MM.1S (cell line): ENCODE results near the gene STAG1.

Source experiments
- DNase-seq: peaks from one replicate; pipeline ENCODE4 v3.0.0-alpha.2; 2015
- H2AFZ ChIP-seq: fragments of 300-600 bp; sonication (generic); 2 replicates; pipeline ENCODE4 v1.6.0; 2016; ENCODE audit warnings: antibody characterized with exemption, low read length
- H3F3A ChIP-seq: fragments of 300-600 bp; sonication (generic); 2 replicates; pipeline ENCODE4 v1.6.1; 2016; ENCODE audit warnings: mild to moderate bottlenecking, antibody characterized with exemption, low read length, moderate library complexity, mixed read lengths; ENCODE audit not compliant: insufficient read depth
- H3K27ac ChIP-seq: fragments of 300-600 bp; sonication (generic); 2 replicates; pipeline ENCODE4 v1.5.1; 2016; ENCODE audit warnings: mild to moderate bottlenecking, low read length
- H3K27me3 ChIP-seq: fragments of 300-600 bp; sonication (generic); replicated peaks from 2 replicates; pipeline ENCODE4 v1.6.0; 2016; ENCODE audit warnings: low read length; ENCODE audit not compliant: insufficient read depth
- H3K36me3 ChIP-seq: fragments of 300-600 bp; sonication (generic); replicated peaks from 2 replicates; pipeline ENCODE4 v1.6.1; 2016; ENCODE audit warnings: mild to moderate bottlenecking, low read length, mixed read lengths; ENCODE audit not compliant: insufficient read depth
- H3K4me1 ChIP-seq: fragments of 300-600 bp; sonication (generic); 2 replicates; pipeline ENCODE4 v1.6.1; 2016; ENCODE audit warnings: low read length, mixed read lengths
- H3K4me2 ChIP-seq: fragments of 300-600 bp; sonication (generic); 2 replicates; pipeline ENCODE4 v1.6.0; 2016; ENCODE audit warnings: low read depth, low read length
- H3K4me3 ChIP-seq: fragments of 300-600 bp; sonication (generic); 2 replicates; pipeline ENCODE4 v1.5.1; 2016; ENCODE audit warnings: low read length, mixed read lengths
- H3K79me2 ChIP-seq: fragments of 300-600 bp; sonication (generic); 2 replicates; pipeline ENCODE4 v1.6.1; 2016; ENCODE audit warnings: mixed run types, low read length, mixed read lengths
- H3K9ac ChIP-seq: fragments of 300-600 bp; sonication (generic); 2 replicates; pipeline ENCODE4 v1.6.1; 2016; ENCODE audit warnings: low read length, mixed read lengths
- H3K9me2 ChIP-seq: fragments of 300-600 bp; sonication (generic); replicated peaks from 2 replicates; pipeline ENCODE4 v1.6.1; 2016; ENCODE audit warnings: mild to moderate bottlenecking, low read length, mixed read lengths; ENCODE audit not compliant: insufficient read depth
- H3K9me3 ChIP-seq: fragments of 300-600 bp; sonication (generic); replicated peaks from 2 replicates; pipeline ENCODE4 v1.6.1; 2016; ENCODE audit warnings: mild to moderate bottlenecking, low read length, mixed read lengths; ENCODE audit not compliant: insufficient read depth
- H4K20me1 ChIP-seq: fragments of 300-600 bp; sonication (generic); 2 replicates; pipeline ENCODE4 v1.6.1; 2016; ENCODE audit warnings: mild to moderate bottlenecking, low read length, moderate library complexity, mixed read lengths; ENCODE audit not compliant: insufficient read depth
- CTCF ChIP-seq: fragments of 300-600 bp; sonication (generic); IDR thresholded peaks from 2 replicates; pipeline ENCODE4 v1.5.1; 2016; ENCODE audit warnings: antibody characterized with exemption, low read length, mixed read lengths
- EZH2 ChIP-seq: fragments of 300-600 bp; sonication (generic); optimal IDR thresholded peaks from 2 replicates; pipeline ENCODE3; 2017; ENCODE audit warnings: low read depth, mild to moderate bottlenecking, antibody characterized with exemption, low read length, mixed read lengths
- EZH2phosphoT487 ChIP-seq: fragments of 300-600 bp; sonication (generic); IDR thresholded peaks from 2 replicates; pipeline ENCODE4 v1.6.1; 2018; ENCODE audit warnings: antibody characterized with exemption, low read length

The STAG1 gene

GRCh38 chr3:136535906-136536305 lies 216.3 kb downstream of the STAG1 start:
- no peaks in the 10 kb centered on the region for H3K9me3 ChIP-seq
- H3K36me3 ChIP-seq = no peaks in the 10 kb centered on the region
- DNase-seq = no peak
- H3K27me3 ChIP-seq = no peaks in the 10 kb centered on the region
- H2AFZ ChIP-seq = no peak overlapping the region
- no peak overlapping the region for H3K9ac ChIP-seq
- TF ChIP-seq CTCF (no peak), EZH2phosphoT487 (no peak), EZH2 (no peak)
- H3K4me1 ChIP-seq = no peaks in the 10 kb centered on the region
- no peak overlapping the region for H3K27ac ChIP-seq
- no peaks in the 10 kb centered on the region for H3F3A ChIP-seq
- H3K4me2 ChIP-seq = no peak overlapping the region
- H4K20me1 ChIP-seq = no peaks in the 10 kb centered on the region
- H3K4me3 ChIP-seq = no peak overlapping the region
- H3K9me2 ChIP-seq = no peaks in the 10 kb centered on the region
- peaks cover 7% of the 10 kb centered on the region for H3K79me2 ChIP-seq

- Histone ChIP-seq H3K27ac (no peak overlapping the region), H3K36me3 (no peaks in the 10 kb centered on the region), H2AFZ (no peak overlapping the region), H4K20me1 (no peaks in the 10 kb centered on the region), H3K79me2 (peaks cover 29% of the 10 kb centered on the region), H3K4me2 (no peak overlapping the region), H3K9me3 (no peaks in the 10 kb centered on the region), H3K27me3 (no peaks in the 10 kb centered on the region), H3K9me2 (no peaks in the 10 kb centered on the region), H3K9ac (no peak overlapping the region), H3F3A (no peaks in the 10 kb centered on the region), H3K4me3 (no peak overlapping the region), H3K4me1 (no peaks in the 10 kb centered on the region)
- DNase-seq = no peak
- TF ChIP-seq EZH2phosphoT487 (no peak), EZH2 (no peak), CTCF (no peak)
Observed at GRCh38 chr3:136532766-136533165, 219.4 kb downstream of the STAG1 start.

GRCh38 chr3:136518102-136518501 lies 234.1 kb downstream of the STAG1 start:
- Histone ChIP-seq H3K27ac (no peak overlapping the region), H3K9me2 (no peaks in the 10 kb centered on the region), H4K20me1 (no peaks in the 10 kb centered on the region), H3K27me3 (no peaks in the 10 kb centered on the region), H3K9me3 (no peaks in the 10 kb centered on the region), H2AFZ (no peak overlapping the region), H3K4me1 (no peaks in the 10 kb centered on the region), H3K9ac (no peak overlapping the region), H3F3A (no peaks in the 10 kb centered on the region), H3K79me2 (no peaks in the 10 kb centered on the region), H3K4me2 (no peak overlapping the region), H3K4me3 (no peak overlapping the region), H3K36me3 (no peaks in the 10 kb centered on the region; the same call in 1 of the 2 replicates)
- TF ChIP-seq CTCF (no peak), EZH2phosphoT487 (no peak), EZH2 (no peak)
- DNase-seq = no peak
